A673 (cell line): ENCODE measurements around the gene ADM2.

Source experiments
- EZH2 ChIP-seq: fragments of 200-600 bp; sonication (generic); IDR thresholded peaks from 2 replicates; pipeline ENCODE4 v1.6.1; 2017; ENCODE audit warnings: borderline replicate concordance, low read depth, mild to moderate bottlenecking, mixed read lengths, antibody characterized with exemption, low read length; ENCODE audit not compliant: poor library complexity, severe bottlenecking
- TF ChIP-seq, protein P1 (sequence below): fragments of 300-800, 200-600 bp; sonication (generic); conservative IDR thresholded peaks from 2 replicates; pipeline ENCODE4 v1.5.1; 2017; ENCODE audit warnings: low read depth, mild to moderate bottlenecking, antibody characterized with exemption, low read length, moderate library complexity, mixed read lengths

DNA sequence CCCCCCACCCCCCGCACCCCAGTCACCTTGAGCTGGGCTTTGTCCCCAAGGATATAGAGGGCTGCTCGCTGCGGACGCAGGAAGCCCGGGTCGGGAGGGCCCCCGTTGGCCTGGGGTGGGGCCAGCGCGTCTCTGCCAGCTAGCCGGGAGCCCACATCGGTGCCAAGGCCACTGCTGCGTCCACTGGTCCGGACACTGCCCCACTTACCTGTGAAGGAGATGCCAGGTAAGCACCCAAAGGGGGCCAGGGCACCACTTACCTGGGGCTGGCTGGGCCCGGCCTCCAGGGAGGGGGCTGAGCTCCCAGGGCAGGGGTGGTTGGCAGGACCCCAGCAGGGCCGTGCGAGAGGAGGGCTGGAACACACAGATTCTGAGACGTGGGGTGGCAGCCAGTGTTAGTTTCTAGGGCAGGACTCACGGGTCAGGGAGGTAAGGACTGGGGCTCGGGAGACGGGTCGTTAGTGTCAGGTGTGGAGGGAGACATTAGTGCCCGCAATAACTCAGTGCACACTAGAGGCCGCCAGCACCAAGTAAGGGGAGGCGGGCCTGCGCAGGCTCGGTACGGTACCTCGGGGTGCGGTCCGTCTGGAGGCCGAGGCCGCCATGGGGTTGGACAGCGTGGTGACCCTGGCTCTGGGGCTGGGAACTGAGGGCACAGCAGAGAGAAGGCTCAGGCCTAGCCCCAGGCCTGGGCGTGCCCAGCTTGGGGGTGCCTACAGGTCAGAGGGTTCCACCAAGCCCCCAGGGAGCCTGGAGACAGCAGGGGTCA, 24.7 kb upstream of the ADM2 start:
- TF ChIP-seq, protein P1, sequence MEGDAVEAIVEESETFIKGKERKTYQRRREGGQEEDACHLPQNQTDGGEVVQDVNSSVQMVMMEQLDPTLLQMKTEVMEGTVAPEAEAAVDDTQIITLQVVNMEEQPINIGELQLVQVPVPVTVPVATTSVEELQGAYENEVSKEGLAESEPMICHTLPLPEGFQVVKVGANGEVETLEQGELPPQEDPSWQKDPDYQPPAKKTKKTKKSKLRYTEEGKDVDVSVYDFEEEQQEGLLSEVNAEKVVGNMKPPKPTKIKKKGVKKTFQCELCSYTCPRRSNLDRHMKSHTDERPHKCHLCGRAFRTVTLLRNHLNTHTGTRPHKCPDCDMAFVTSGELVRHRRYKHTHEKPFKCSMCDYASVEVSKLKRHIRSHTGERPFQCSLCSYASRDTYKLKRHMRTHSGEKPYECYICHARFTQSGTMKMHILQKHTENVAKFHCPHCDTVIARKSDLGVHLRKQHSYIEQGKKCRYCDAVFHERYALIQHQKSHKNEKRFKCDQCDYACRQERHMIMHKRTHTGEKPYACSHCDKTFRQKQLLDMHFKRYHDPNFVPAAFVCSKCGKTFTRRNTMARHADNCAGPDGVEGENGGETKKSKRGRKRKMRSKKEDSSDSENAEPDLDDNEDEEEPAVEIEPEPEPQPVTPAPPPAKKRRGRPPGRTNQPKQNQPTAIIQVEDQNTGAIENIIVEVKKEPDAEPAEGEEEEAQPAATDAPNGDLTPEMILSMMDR: peak; percentile 41; the same call in 1 of the 2 replicates
- TF ChIP-seq EZH2: no peak
